Ascending aorta (tissue), 2 donors: ENCODE data around the gene SMIM15. TPM values are rescaled to one million over a fixed set of nuclear protein-coding genes. Genes with fewer than 3 reads are reported as not detected.

ENCODE experiments used
- DNase-seq, 2 donors: peaks; one replicate each; pipeline ENCODE4 v3.0.0-alpha.2; 2019; ENCODE audit warnings: low spot score in 2 of 2
- H3K27ac ChIP-seq, 2 donors: fragments of 200-600 bp; sonication (generic); one replicate each; pipeline ENCODE4 v1.5.1; 2016 to 2017; ENCODE audit warnings: mild to moderate bottlenecking in 1 of 2
- H3K27me3 ChIP-seq: fragments of 200-600 bp; sonication (generic); one replicate; pipeline ENCODE4 v1.5.1; 2017
- H3K36me3 ChIP-seq, 2 donors: fragments of 200-600 bp; sonication (generic); one replicate each; pipeline ENCODE4 v1.5.1; 2016
- H3K4me1 ChIP-seq, 2 donors: fragments of 200-600 bp; sonication (generic); one replicate each; pipeline ENCODE4 v1.5.1; 2016 to 2017; ENCODE audit warnings: mild to moderate bottlenecking in 1 of 2
- H3K4me3 ChIP-seq, 2 donors: fragments of 200-600 bp; sonication (generic); one replicate each; pipeline ENCODE4 v1.5.1; 2016 to 2017; ENCODE audit warnings: mild to moderate bottlenecking in 1 of 2
- H3K9me3 ChIP-seq, 2 donors: fragments of 200-600 bp; sonication (generic); one replicate each; pipeline ENCODE4 v1.5.1; 2016
- intact Hi-C: fragments of 100-400 bp; cut with DNase I; formaldehyde crosslinking; loops from one replicate; pipeline ENCODE4 v1.15.1; 2023
- total RNA-seq: library from RNA; depleted of rRNA; stranded (reverse); fragments of >200 nt; gene quantifications from one replicate; pipeline ENCODE4 v1.1.0, GENCODE V29; 2016
- TF ChIP-seq, protein P1 (sequence below), 3 experiments: fragments of 200-600 bp in 2 of 3; fragments of 450-650 bp in 1 of 3; sonication (generic) in 2 of 3; IDR thresholded peaks; one replicate each; pipeline ENCODE4 v1.5.1; 2016 to 2019; ENCODE audit warnings: antibody characterized with exemption in 3 of 3, mild to moderate bottlenecking in 1 of 3, moderate library complexity in 1 of 3

Gene SMIM15
- total RNA-seq, 1 donor from 2014 or later, result 22.4 TPM

DNA sequence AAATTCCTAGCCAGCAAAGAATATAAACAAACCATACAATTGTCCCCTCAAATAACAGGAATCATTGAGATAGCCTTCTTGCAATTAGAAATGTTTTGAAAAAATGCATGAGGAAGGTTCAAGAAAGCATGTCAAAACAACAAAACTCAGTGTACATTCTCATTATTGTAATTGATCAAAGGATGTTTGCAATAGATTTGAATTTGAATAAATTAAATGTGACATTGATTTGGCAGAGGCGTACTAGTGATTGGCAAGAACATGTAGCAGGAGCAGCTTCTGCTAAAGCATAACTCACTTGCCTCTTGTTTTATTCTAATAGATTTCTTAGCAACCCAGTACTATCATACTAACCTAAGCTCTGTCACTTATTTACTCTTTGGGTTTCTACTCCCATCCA is 19.9 kb downstream of the SMIM15 start:
- intact Hi-C loops, result no loop called here
- TF ChIP-seq, protein P1, sequence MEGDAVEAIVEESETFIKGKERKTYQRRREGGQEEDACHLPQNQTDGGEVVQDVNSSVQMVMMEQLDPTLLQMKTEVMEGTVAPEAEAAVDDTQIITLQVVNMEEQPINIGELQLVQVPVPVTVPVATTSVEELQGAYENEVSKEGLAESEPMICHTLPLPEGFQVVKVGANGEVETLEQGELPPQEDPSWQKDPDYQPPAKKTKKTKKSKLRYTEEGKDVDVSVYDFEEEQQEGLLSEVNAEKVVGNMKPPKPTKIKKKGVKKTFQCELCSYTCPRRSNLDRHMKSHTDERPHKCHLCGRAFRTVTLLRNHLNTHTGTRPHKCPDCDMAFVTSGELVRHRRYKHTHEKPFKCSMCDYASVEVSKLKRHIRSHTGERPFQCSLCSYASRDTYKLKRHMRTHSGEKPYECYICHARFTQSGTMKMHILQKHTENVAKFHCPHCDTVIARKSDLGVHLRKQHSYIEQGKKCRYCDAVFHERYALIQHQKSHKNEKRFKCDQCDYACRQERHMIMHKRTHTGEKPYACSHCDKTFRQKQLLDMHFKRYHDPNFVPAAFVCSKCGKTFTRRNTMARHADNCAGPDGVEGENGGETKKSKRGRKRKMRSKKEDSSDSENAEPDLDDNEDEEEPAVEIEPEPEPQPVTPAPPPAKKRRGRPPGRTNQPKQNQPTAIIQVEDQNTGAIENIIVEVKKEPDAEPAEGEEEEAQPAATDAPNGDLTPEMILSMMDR (IDR thresholded peaks at IDR 0.05), result no peak
- H3K4me1 ChIP-seq, result no peaks in the 10 kb centered on the region
- no peak for DNase-seq
- no peaks in the 10 kb centered on the region for H3K9me3 ChIP-seq
- H3K27me3 ChIP-seq, result no peaks in the 10 kb centered on the region
- no peak overlapping the region for H3K27ac ChIP-seq
- H3K4me3 ChIP-seq, result no peak overlapping the region
- H3K36me3 ChIP-seq, result no peaks in the 10 kb centered on the region

DNA sequence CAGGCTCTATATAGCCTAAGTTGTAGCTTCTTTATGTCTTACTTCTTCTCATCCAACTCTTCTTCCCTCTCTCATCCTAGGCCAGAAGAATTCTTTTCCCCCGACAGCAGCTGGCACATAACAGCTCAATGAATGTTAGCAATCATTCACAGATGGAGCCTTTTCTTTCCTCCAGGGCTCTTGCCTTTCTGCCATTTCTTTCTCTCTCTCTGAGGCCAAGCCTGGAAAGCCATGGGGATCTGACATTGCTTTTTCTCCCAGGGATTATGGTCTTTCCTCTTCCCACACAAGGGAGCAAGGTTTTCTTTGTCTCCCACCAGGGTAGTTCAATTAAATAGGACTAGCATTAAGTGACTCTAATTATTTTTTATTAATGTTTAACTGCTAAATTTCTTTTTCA is 20.5 kb downstream of the SMIM15 start:
- intact Hi-C loops, result no loop called here
- H3K4me1 ChIP-seq, result no peaks in the 10 kb centered on the region
- no peaks in the 10 kb centered on the region for H3K9me3 ChIP-seq
- H3K36me3 ChIP-seq, result no peaks in the 10 kb centered on the region
- TF ChIP-seq, protein P1 (IDR thresholded peaks at IDR 0.05), result no peak
- H3K27ac ChIP-seq, result no peak overlapping the region
- no peak overlapping the region for H3K4me3 ChIP-seq
- no peaks in the 10 kb centered on the region for H3K27me3 ChIP-seq
- no peak for DNase-seq

DNA sequence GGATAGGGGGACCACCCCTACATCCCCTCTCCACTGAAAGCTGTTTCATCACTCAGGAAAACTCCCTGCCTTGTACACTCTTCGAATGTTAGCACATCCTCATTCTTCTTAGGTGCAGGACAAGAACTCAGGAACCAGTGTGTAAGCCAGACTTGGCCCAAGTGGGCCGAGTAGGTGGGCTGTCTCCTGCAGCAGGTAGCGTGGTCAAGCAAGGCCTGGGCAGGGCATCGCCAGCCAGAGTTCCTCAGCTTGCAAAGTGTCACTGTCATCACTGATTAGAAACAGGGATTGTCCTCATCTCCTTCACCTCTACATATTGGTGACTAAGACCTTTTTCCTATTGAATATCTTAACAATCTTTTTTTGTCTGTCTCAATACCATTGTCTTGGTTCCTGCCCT is 22.3 kb downstream of the SMIM15 start:
- no peaks in the 10 kb centered on the region for H3K36me3 ChIP-seq
- intact Hi-C loops, result no loop called here
- H3K9me3 ChIP-seq, result no peaks in the 10 kb centered on the region
- TF ChIP-seq, protein P1 (IDR thresholded peaks at IDR 0.05), result no peak
- no peak overlapping the region for H3K27ac ChIP-seq
- H3K4me1 ChIP-seq, result no peaks in the 10 kb centered on the region
- no peaks in the 10 kb centered on the region for H3K27me3 ChIP-seq
- DNase-seq, result no peak
- no peak overlapping the region for H3K4me3 ChIP-seq

- no peak overlapping the region for H3K4me3 ChIP-seq
- no peaks in the 10 kb centered on the region for H3K9me3 ChIP-seq
- no peaks in the 10 kb centered on the region for H3K36me3 ChIP-seq
- no peaks in the 10 kb centered on the region for H3K27me3 ChIP-seq
- TF ChIP-seq, protein P1 (IDR thresholded peaks at IDR 0.05), result peak in 1 of 3 experiments; percentile 22
- no peak overlapping the region for H3K27ac ChIP-seq
- H3K4me1 ChIP-seq, result no peaks in the 10 kb centered on the region
- intact Hi-C loops, result no loop called here
- no peak for DNase-seq
These were observed 23.0 kb downstream of the SMIM15 start for GRCh38 chr5:61139094-61139873.

- TF ChIP-seq, protein P1 (IDR thresholded peaks at IDR 0.05), result no peak
- no peak overlapping the region for H3K27ac ChIP-seq
- no peaks in the 10 kb centered on the region for H3K4me1 ChIP-seq
- no peaks in the 10 kb centered on the region for H3K9me3 ChIP-seq
- no peaks in the 10 kb centered on the region for H3K36me3 ChIP-seq
- H3K27me3 ChIP-seq, result no peaks in the 10 kb centered on the region
- intact Hi-C loops, result no loop called here
- DNase-seq, result no peak
- no peak overlapping the region for H3K4me3 ChIP-seq
These were observed 24.4 kb downstream of the SMIM15 start for GRCh38 chr5:61137835-61138234.
